HG02610 (cell line): ENCODE results near the gene TDP1.
"Not testable (repeated sequence)": the region's sequence is repeated elsewhere in the genome, so short reads cannot be mapped to it uniquely, and the experiment has no call there.

Experiments used
- ATAC-seq: cut with Tn5 transposase; IDR thresholded peaks from one replicate; pipeline ENCODE4 v1.9.1; 2021; ENCODE audit warnings: mild to moderate bottlenecking, moderate library complexity; ENCODE audit not compliant: unreplicated experiment

The TDP1 gene

GRCh38 chr14:89987161-89987475 is 31.4 kb downstream of the TDP1 start:
- ATAC-seq: no peak

- no peak for ATAC-seq
Observed at GRCh38 chr14:89988787-89989186, 33.1 kb downstream of the TDP1 start.

GRCh38 chr14:89990218-89990617 is 34.5 kb downstream of the TDP1 start:
- no peak for ATAC-seq

- ATAC-seq: no peak
Observed at GRCh38 chr14:89990623-89991275, 35.0 kb downstream of the TDP1 start.

- no peak for ATAC-seq
Observed at GRCh38 chr14:89992273-89992672, 36.5 kb downstream of the TDP1 start.

GRCh38 chr14:89996963-89997362 is 41.2 kb downstream of the TDP1 start:
- ATAC-seq: no peak

- no peak for ATAC-seq
Observed at GRCh38 chr14:90000935-90001334, 45.2 kb downstream of the TDP1 start.

- ATAC-seq: no peak
Observed at GRCh38 chr14:90003526-90004307, 48.0 kb downstream of the TDP1 start.

GRCh38 chr14:90005441-90005840 is 49.7 kb downstream of the TDP1 start:
- no peak for ATAC-seq

- no peak for ATAC-seq
Observed at GRCh38 chr14:90005939-90006530, 50.3 kb downstream of the TDP1 start.

- ATAC-seq: no peak
Observed at GRCh38 chr14:90017371-90017770, 61.6 kb downstream of the TDP1 start.

- no peak for ATAC-seq
Observed at GRCh38 chr14:90019824-90020523, 64.2 kb downstream of the TDP1 start.

- no peak for ATAC-seq
Observed at GRCh38 chr14:90023176-90023896, 67.6 kb downstream of the TDP1 start.

- ATAC-seq: no peak
Observed at GRCh38 chr14:90024910-90025309, 69.2 kb downstream of the TDP1 start.

GRCh38 chr14:90026608-90027007 is 70.9 kb downstream of the TDP1 start:
- ATAC-seq: not testable (repeated sequence)

- no peak for ATAC-seq
Observed at GRCh38 chr14:90027842-90028241, 72.1 kb downstream of the TDP1 start.

GRCh38 chr14:90034156-90034555 is 78.4 kb downstream of the TDP1 start:
- peak; percentile 36 for ATAC-seq

GRCh38 chr14:90034835-90035525 is 79.3 kb downstream of the TDP1 start:
- ATAC-seq: no peak

- no peak for ATAC-seq
Observed at GRCh38 chr14:90039253-90040010, 83.7 kb downstream of the TDP1 start.

- no peak for ATAC-seq
Observed at GRCh38 chr14:90040411-90040810, 84.7 kb downstream of the TDP1 start.
